ENCODE measurements around the gene EPHA1.

DNA sequence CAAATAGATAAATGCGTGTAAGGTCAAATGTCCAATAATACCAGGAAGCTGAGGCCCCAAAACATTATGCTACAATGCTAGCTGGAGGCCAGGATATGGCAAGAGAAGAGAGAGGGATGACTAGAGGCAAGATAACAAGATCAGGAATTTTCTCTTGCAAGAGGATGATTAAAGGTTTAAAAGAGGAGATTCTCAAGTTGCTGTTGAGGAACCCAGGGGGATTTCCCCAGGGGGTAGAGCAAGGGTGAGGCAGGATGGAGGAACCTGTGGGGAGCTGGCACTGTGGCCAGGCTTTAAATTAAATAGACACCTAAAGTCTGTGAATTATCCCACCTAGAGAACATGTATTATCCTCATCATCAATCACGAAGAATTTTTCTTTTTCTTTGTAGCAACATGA, 31.2 kb upstream of the EPHA1 start:
- TF ChIP-seq EZH2 (IDR thresholded peaks at IDR 0.05): no peak
- TF ChIP-seq POLR2AphosphoS5 (IDR thresholded peaks at IDR 0.05; ENCODE audit: borderline replicate concordance, low read depth, low read length): no peak
- no peak for TF ChIP-seq FOXP2 (optimal IDR thresholded peaks at IDR 0.05; ENCODE audit: control extremely low read depth, extremely low read length, insufficient read depth)
